GM23338 (cell line): ENCODE results near the gene EVX1. TPM values are rescaled to one million over a fixed set of nuclear protein-coding genes. Genes with fewer than 3 reads are reported as not detected.

Experiments
- ATAC-seq: fragments of 200-7000 bp; cut with Tn5 transposase; 3 replicates; pipeline ENCODE4 v1.9.1; 2020
- DNase-seq: peaks from one replicate; pipeline ENCODE4 v3.0.0-alpha.2; 2015; ENCODE audit warnings: low spot score
- H2AFZ ChIP-seq: fragments of 200-600 bp; sonication (generic); 2 replicates; pipeline ENCODE4 v1.8.0; 2016; ENCODE audit warnings: antibody characterized with exemption, mild to moderate bottlenecking, moderate library complexity
- H3F3A ChIP-seq: fragments of 200-600 bp; sonication (generic); replicated peaks from 2 replicates; pipeline ENCODE4 v1.8.0; 2017; ENCODE audit warnings: antibody characterized with exemption, mixed run types, low read depth
- H3K27ac ChIP-seq: fragments of 200-600 bp; sonication (generic); 2 replicates; pipeline ENCODE4 v1.6.1; 2016; ENCODE audit warnings: low read depth
- H3K27me3 ChIP-seq: fragments of 200-600 bp; sonication (generic); 2 replicates; pipeline ENCODE4 v1.8.0; 2016; ENCODE audit warnings: mild to moderate bottlenecking, mixed run types, moderate library complexity; ENCODE audit not compliant: insufficient read depth
- H3K36me3 ChIP-seq: fragments of 200-600 bp; sonication (generic); 2 replicates; pipeline ENCODE4 v1.8.0; 2016; ENCODE audit warnings: mild to moderate bottlenecking; ENCODE audit not compliant: insufficient read depth
- H3K4me1 ChIP-seq: fragments of 200-600 bp; sonication (generic); 2 replicates; pipeline ENCODE4 v1.8.0; 2016; ENCODE audit warnings: mild to moderate bottlenecking, moderate library complexity; ENCODE audit not compliant: insufficient read depth
- H3K4me2 ChIP-seq: fragments of 200-600 bp; sonication (generic); 2 replicates; pipeline ENCODE4 v1.7.1; 2017; ENCODE audit warnings: mixed run types
- H3K4me3 ChIP-seq: fragments of 200-600 bp; sonication (generic); 2 replicates; pipeline ENCODE4 v1.6.1; 2016; ENCODE audit warnings: mixed run types
- H3K79me2 ChIP-seq: fragments of 200-600 bp; sonication (generic); replicated peaks from 2 replicates; pipeline ENCODE4 v1.8.0; 2017; ENCODE audit warnings: mild to moderate bottlenecking; ENCODE audit not compliant: insufficient read depth
- H3K9me2 ChIP-seq: fragments of 200-600 bp; sonication (generic); 2 replicates; pipeline ENCODE4 v1.8.0; 2017; ENCODE audit not compliant: insufficient read depth
- H4K20me1 ChIP-seq: fragments of 200-600 bp; sonication (generic); replicated peaks from 2 replicates; pipeline ENCODE4 v1.8.0; 2017; ENCODE audit warnings: mild to moderate bottlenecking; ENCODE audit not compliant: insufficient read depth
- H3K27ac Mint-ChIP-seq: 2 replicates; pipeline ENCODE4 v1.8.0; 2020; ENCODE audit warnings: inconsistent platforms, mild to moderate bottlenecking, moderate library complexity, mixed read lengths
- H3K27me3 Mint-ChIP-seq: 3 replicates; pipeline ENCODE4 v1.8.0; 2022; ENCODE audit warnings: low read depth, mild to moderate bottlenecking, moderate library complexity, mixed read lengths, inconsistent platforms; ENCODE audit not compliant: insufficient read depth, poor library complexity
- H3K36me3 Mint-ChIP-seq: 3 replicates; pipeline ENCODE4 v1.8.0; 2021; ENCODE audit warnings: low read depth, mild to moderate bottlenecking, inconsistent platforms, moderate library complexity, mixed read lengths
- H3K4me1 Mint-ChIP-seq: 3 replicates; pipeline ENCODE4 v1.8.0; 2020; ENCODE audit warnings: mild to moderate bottlenecking, inconsistent platforms, mixed read lengths
- H3K4me3 Mint-ChIP-seq: 3 replicates; pipeline ENCODE4 v1.8.0; 2021; ENCODE audit warnings: moderate library complexity, mild to moderate bottlenecking, inconsistent platforms, mixed read lengths
- H3K9me3 Mint-ChIP-seq: 3 replicates; pipeline ENCODE4 v1.8.0; 2020; ENCODE audit warnings: moderate library complexity, mild to moderate bottlenecking, inconsistent platforms, mixed read lengths
- CREB1 ChIP-seq: fragments of 250-450 bp; sonication (Bioruptor Pico); IDR thresholded peaks from 2 replicates; pipeline ENCODE4 v1.5.0; 2020; ENCODE audit warnings: low read depth, mild to moderate bottlenecking, moderate library complexity
- CTCF ChIP-seq, 2 experiments: fragments of 200-600 bp in 1 of 2; sonication (generic) in 1 of 2; conservative IDR thresholded peaks; 2 replicates each; pipeline versions ENCODE4 v1.5.1 to v1.6.1; 2016 to 2017; ENCODE audit warnings: antibody characterized with exemption in 2 of 2, low read depth in 2 of 2, mild to moderate bottlenecking in 2 of 2, moderate library complexity in 1 of 2
- ETS1 ChIP-seq: IDR thresholded peaks from 2 replicates; pipeline ENCODE4 v1.6.1; 2016; ENCODE audit warnings: antibody characterized with exemption
- EZH2 ChIP-seq: fragments of 200-600 bp; sonication (generic); IDR thresholded peaks from one replicate; pipeline ENCODE4 v1.8.0; 2017; ENCODE audit warnings: antibody characterized with exemption, mild to moderate bottlenecking, low read depth; ENCODE audit not compliant: unreplicated experiment
- EZH2phosphoT487 ChIP-seq: fragments of 200-600 bp; sonication (generic); IDR thresholded peaks from one replicate; pipeline ENCODE4 v1.8.1; 2018; ENCODE audit warnings: antibody characterized with exemption; ENCODE audit not compliant: unreplicated experiment
- JUNB ChIP-seq: IDR thresholded peaks from one replicate; pipeline ENCODE4 v1.6.1; 2016; ENCODE audit warnings: antibody characterized with exemption; ENCODE audit not compliant: unreplicated experiment
- POLR2AphosphoS5 ChIP-seq: IDR thresholded peaks from 2 replicates; pipeline ENCODE4 v1.6.1; 2016; ENCODE audit warnings: antibody characterized with exemption, low read depth
- REST ChIP-seq: IDR thresholded peaks from one replicate; pipeline ENCODE4 v1.6.1; 2018; ENCODE audit warnings: antibody characterized with exemption; ENCODE audit not compliant: unreplicated experiment
- STAT1 ChIP-seq: IDR thresholded peaks from one replicate; pipeline ENCODE4 v1.6.1; 2016; ENCODE audit warnings: antibody characterized with exemption; ENCODE audit not compliant: unreplicated experiment
- ZNF114 ChIP-seq: fragments of 250-450 bp; sonication (Bioruptor Pico); IDR thresholded peaks from 2 replicates; pipeline ENCODE4 v1.5.0; 2020; ENCODE audit warnings: mild to moderate bottlenecking, moderate library complexity
- ZNF331 ChIP-seq: fragments of 250-450 bp; sonication (Bioruptor Pico); IDR thresholded peaks from 2 replicates; pipeline ENCODE4 v1.5.0; 2020; ENCODE audit warnings: low read depth, mild to moderate bottlenecking, moderate library complexity
- ZNF462 ChIP-seq: fragments of 250-450 bp; sonication (Bioruptor Pico); IDR thresholded peaks from 2 replicates; pipeline ENCODE4 v1.5.0; 2020; ENCODE audit warnings: mild to moderate bottlenecking, moderate library complexity
- polyA plus RNA-seq: library from polyadenylated mRNA; unstranded; fragments of >200 nt; fragmentation: Nextera tagmentation; extraction: Ambion mirVana; gene quantifications from 2 replicates; pipeline ENCODE4 v1.2.1, GENCODE V29; 2016
- total RNA-seq: library from RNA; depleted of rRNA; stranded (reverse); fragments of >200 nt; shearing (Covaris generic); gene quantifications from 2 replicates; pipeline ENCODE4 v1.2.3, GENCODE V29; 2014

The EVX1 gene
- total and polyA plus RNA-seq, 2 experiments from 2014 or later = not detected

GRCh38 chr7:27250557-27251070 lies 8.0 kb downstream of the EVX1 start:
- Mint-ChIP-seq H3K9me3 (no peaks in the 10 kb centered on the region; the same call in 2 of the 3 replicates), H3K4me1 (peaks cover 26% of the 10 kb centered on the region), H3K4me3 (peak overlapping the region; percentile 14; the same call in 1 of the 3 replicates), H3K27me3 (peaks cover 99% of the 10 kb centered on the region), H3K27ac (no peak overlapping the region), H3K36me3 (no peaks in the 10 kb centered on the region; the same call in 2 of the 3 replicates)
- ATAC-seq (no peak), DNase-seq (no peak)
- TF ChIP-seq EZH2phosphoT487 (peak; percentile 12), POLR2AphosphoS5 (no peak), STAT1 (no peak), ZNF114 (CRISPR knock-in tag) (no peak), ZNF331 (CRISPR knock-in tag) (no peak), JUNB (no peak), CREB1 (CRISPR knock-in tag) (no peak), CTCF (conservative IDR thresholded peaks at IDR 0.05; ENCODE audit: low read depth in 2 of 2) (no peak), EZH2 (peak; percentile 22), REST (no peak), ZNF462 (CRISPR knock-in tag) (no peak), ETS1 (no peak)
- Histone ChIP-seq H2AFZ (no peak overlapping the region), H3K9me2 (no peaks in the 10 kb centered on the region), H3K79me2 (no peaks in the 10 kb centered on the region), H3K4me3 (no peak overlapping the region), H3K27me3 (peaks cover 100% of the 10 kb centered on the region), H3F3A (peaks cover 22% of the 10 kb centered on the region), H3K27ac (no peak overlapping the region), H3K4me1 (peaks cover 38% of the 10 kb centered on the region), H3K4me2 (no peak overlapping the region), H4K20me1 (peaks cover 35% of the 10 kb centered on the region), H3K36me3 (no peaks in the 10 kb centered on the region)
